Transverse colon (tissue), 4 donors: ENCODE measurements around the gene PDSS2. TPM values are rescaled to one million over a fixed set of nuclear protein-coding genes. Genes with fewer than 3 reads are reported as not detected.

Experiments
- DNase-seq: peaks from one replicate; pipeline ENCODE4 v3.0.0-alpha.2; 2019
- H3K27ac ChIP-seq, 4 donors: fragments of 200-600 bp; sonication (generic); 2 replicates each; pipeline ENCODE4 v1.5.1; 2016 to 2018; ENCODE audit warnings: inconsistent platforms in 4 of 4
- H3K27me3 ChIP-seq: fragments of 200-600 bp; sonication (generic); 2 replicates; pipeline ENCODE4 v1.5.1; 2017; ENCODE audit warnings: inconsistent platforms
- H3K36me3 ChIP-seq, 4 donors: fragments of 200-600 bp; sonication (generic); 2 replicates each; pipeline ENCODE4 v1.5.1; 2017 to 2019; ENCODE audit warnings: inconsistent platforms in 4 of 4
- H3K4me1 ChIP-seq, 4 donors: fragments of 200-600 bp; sonication (generic); 2 replicates each; pipeline ENCODE4 v1.5.1; 2017 to 2020; ENCODE audit warnings: inconsistent platforms in 4 of 4
- H3K4me3 ChIP-seq, 4 donors: fragments of 200-600 bp; sonication (generic); 1 replicate in 1 of 4; 2 replicates in 3 of 4; pipeline versions ENCODE4 v1.5.1 to v1.6.1; 2017 to 2019; ENCODE audit warnings: inconsistent platforms in 4 of 4
- H3K9me3 ChIP-seq, 2 donors: fragments of 200-600 bp; sonication (generic); 2 replicates each; pipeline ENCODE4 v1.5.1; 2017 to 2019; ENCODE audit warnings: inconsistent platforms in 2 of 2
- EP300 ChIP-seq: sonication (generic); formaldehyde crosslinking; IDR thresholded peaks from one replicate; pipeline ENCODE4 v1.6.1; 2017; ENCODE audit warnings: antibody characterized with exemption, low read depth
- POLR2A ChIP-seq: fragments of 450-650 bp; IDR thresholded peaks from one replicate; pipeline ENCODE4 v1.6.1; 2016; ENCODE audit warnings: antibody characterized with exemption, mild to moderate bottlenecking, moderate library complexity
- POLR2AphosphoS5 ChIP-seq, 3 donors: sonication (generic); formaldehyde crosslinking; IDR thresholded peaks; one replicate each; pipeline ENCODE4 v1.6.1; 2016; ENCODE audit warnings: antibody characterized with exemption in 3 of 3
- WGBS, 2 donors: methylation state at CpG; one replicate each; pipeline ENCODE4 v1.1.5; 2018; ENCODE audit warnings: low coverage in 1 of 2; 5-methylcytosine and 5-hydroxymethylcytosine counted together
- in situ Hi-C, 4 donors: fragments of 200-750 bp; cut with MboI; loops; one replicate each; pipeline versions ENCODE4 v1.15.0 to v1.15.1; 2017; ENCODE audit warnings: low sequenced_read_pairs in 3 of 4, low pct_ligation_motif_present in 1 of 4, low pct_unique_long_range_greater_than_20kb in 1 of 4
- intact Hi-C: fragments of 100-400 bp; cut with DNase I; formaldehyde crosslinking; loops from one replicate; pipeline ENCODE4 v1.15.1; 2023; ENCODE audit warnings: low total_unique reads
- total RNA-seq, 4 donors: library from RNA; depleted of rRNA; stranded (reverse); fragments of >200 nt; gene quantifications; one replicate each; pipeline ENCODE4 v1.1.0, GENCODE V29; 2016
- TF ChIP-seq, protein P1 (sequence below), 5 experiments: fragments of 200-600 bp in 3 of 5; fragments of 450-650 bp in 2 of 5; sonication (generic) in 3 of 5; IDR thresholded peaks; 1 replicate in 2 of 5; 2 replicates in 3 of 5; pipeline ENCODE4 v1.5.1; 2016 to 2017; ENCODE audit warnings: antibody characterized with exemption in 5 of 5, inconsistent platforms in 3 of 5, mild to moderate bottlenecking in 2 of 5, moderate library complexity in 1 of 5

Gene PDSS2
- total RNA-seq, 4 donors from 2014 or later: 3.0 to 32.5 (median 15.6) TPM

DNA sequence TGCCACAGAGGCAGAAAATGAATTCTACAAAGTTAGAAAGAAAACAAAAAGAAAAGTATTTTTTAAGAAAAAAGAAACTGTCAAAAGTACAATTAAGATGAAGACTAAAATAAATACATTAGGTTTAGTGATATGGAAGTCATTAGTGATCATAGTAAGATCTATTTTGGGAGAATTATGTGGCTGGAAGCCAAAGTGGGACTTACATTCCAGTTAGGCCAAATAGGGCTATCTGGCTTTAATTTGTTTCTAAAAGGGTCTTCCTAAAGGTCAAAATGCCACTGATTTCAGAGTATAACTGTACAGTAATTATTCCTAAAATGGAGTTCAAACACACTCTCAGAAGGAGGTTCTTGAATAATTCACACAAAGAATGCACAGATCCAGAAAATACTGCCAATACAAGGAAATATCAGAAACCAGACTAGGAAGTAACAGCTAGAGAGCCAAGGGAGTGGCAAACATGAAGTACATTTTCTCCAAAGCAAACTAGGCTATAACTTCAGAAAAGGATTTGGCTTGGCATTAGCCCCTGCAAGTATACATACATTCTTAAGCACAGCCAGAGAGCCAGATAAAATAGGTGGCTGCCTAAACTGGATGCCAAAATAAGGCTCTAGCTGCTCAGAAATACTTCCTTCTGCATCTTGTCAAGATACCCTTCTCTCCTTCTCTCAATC lies 45.3 kb downstream of the PDSS2 start:
- H3K4me1 ChIP-seq: peaks cover 7 to 17% (median 11%) of the 10 kb centered on the region in 4 donors
- intact Hi-C loops: no loop called here
- in situ Hi-C loops: no loop called here
- TF ChIP-seq POLR2A: no peak
- no peak for TF ChIP-seq EP300
- no peak for TF ChIP-seq POLR2AphosphoS5 (IDR thresholded peaks at IDR 0.05)
- TF ChIP-seq, protein P1, sequence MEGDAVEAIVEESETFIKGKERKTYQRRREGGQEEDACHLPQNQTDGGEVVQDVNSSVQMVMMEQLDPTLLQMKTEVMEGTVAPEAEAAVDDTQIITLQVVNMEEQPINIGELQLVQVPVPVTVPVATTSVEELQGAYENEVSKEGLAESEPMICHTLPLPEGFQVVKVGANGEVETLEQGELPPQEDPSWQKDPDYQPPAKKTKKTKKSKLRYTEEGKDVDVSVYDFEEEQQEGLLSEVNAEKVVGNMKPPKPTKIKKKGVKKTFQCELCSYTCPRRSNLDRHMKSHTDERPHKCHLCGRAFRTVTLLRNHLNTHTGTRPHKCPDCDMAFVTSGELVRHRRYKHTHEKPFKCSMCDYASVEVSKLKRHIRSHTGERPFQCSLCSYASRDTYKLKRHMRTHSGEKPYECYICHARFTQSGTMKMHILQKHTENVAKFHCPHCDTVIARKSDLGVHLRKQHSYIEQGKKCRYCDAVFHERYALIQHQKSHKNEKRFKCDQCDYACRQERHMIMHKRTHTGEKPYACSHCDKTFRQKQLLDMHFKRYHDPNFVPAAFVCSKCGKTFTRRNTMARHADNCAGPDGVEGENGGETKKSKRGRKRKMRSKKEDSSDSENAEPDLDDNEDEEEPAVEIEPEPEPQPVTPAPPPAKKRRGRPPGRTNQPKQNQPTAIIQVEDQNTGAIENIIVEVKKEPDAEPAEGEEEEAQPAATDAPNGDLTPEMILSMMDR (IDR thresholded peaks at IDR 0.05): no peak
- H3K9me3 ChIP-seq: no peaks in the 10 kb centered on the region
- no peak for DNase-seq
- no peak overlapping the region for H3K4me3 ChIP-seq
- H3K27me3 ChIP-seq: no peaks in the 10 kb centered on the region
- peak overlapping the region in 1 of 4 donors; percentile 3 for H3K27ac ChIP-seq
- H3K36me3 ChIP-seq: no peaks in the 10 kb centered on the region

DNA sequence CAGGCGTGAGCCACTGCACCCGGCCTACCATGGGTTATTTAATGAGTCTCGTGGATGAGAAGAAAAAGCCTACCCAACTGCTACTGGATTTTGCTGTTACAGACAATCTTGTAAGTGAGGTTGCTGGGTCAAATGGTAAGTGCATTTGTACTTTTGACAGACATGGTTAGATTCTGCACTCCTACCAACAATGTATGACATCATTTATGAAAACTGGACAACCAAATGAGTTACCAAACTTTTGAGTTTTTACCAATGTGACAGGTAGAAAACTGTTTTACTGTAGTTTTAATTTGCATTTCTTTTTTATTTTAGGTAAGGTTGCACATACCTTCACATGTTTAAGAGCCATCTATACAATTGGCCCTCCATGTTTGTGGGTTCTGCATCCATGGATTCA lies 48.2 kb downstream of the PDSS2 start:
- DNase-seq: no peak
- no peaks in the 10 kb centered on the region for H3K9me3 ChIP-seq
- no peak overlapping the region for H3K27ac ChIP-seq
- H3K4me1 ChIP-seq: peaks cover 7 to 13% (median 10%) of the 10 kb centered on the region in 4 donors
- WGBS, 2 donors: 96% methylated on average over 3 of the region's 3 CpGs; no CpG with 5 or more reads in 1 of the 2 donors
- H3K36me3 ChIP-seq: no peaks in the 10 kb centered on the region
- no peak for TF ChIP-seq POLR2AphosphoS5 (IDR thresholded peaks at IDR 0.05)
- TF ChIP-seq, protein P1 (IDR thresholded peaks at IDR 0.05): no peak
- TF ChIP-seq POLR2A: no peak
- no peak for TF ChIP-seq EP300
- intact Hi-C loops (no loop called here), in situ Hi-C loops (no loop called here)
- no peak overlapping the region for H3K4me3 ChIP-seq
- no peaks in the 10 kb centered on the region for H3K27me3 ChIP-seq

DNA sequence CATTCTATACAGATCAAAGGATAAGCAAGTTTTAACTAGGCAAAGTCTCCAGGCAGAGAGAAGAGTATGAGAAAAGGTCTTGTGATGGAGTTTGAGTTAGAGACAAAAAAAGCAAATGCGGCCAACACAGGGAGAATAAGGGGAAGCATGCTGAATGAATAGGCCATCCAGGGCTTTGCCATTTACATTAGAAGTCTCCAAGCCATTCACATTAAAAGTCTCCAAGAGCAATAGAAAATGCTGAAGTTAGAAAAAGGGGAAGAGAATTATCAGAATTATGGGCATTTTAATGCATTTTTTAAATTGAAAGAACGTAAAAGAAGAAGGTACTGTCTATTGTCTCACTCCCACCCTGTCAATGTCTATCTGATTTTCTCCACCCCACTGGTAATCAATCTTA lies 49.4 kb downstream of the PDSS2 start:
- Histone ChIP-seq H3K27me3 (no peaks in the 10 kb centered on the region), H3K27ac (no peak overlapping the region), H3K4me3 (no peak overlapping the region), H3K4me1 (peaks cover 7 to 13% (median 10%) of the 10 kb centered on the region in 4 donors), H3K9me3 (peaks cover 2 to 3% of the 10 kb centered on the region in 2 donors), H3K36me3 (no peaks in the 10 kb centered on the region)
- TF ChIP-seq, protein P1 (IDR thresholded peaks at IDR 0.05): no peak
- no peak for TF ChIP-seq POLR2AphosphoS5 (IDR thresholded peaks at IDR 0.05)
- no peak for TF ChIP-seq POLR2A
- TF ChIP-seq EP300: no peak
- intact Hi-C loops: no loop called here
- no peak for DNase-seq
- 93 to 96% methylated on average over 2 of the region's 2 CpGs for WGBS, 2 donors
- in situ Hi-C loops: no loop called here

- no peak for DNase-seq
- intact Hi-C loops: no loop called here
- H3K27ac ChIP-seq: no peak overlapping the region
- peaks cover 8 to 11% of the 10 kb centered on the region in 2 donors for H3K9me3 ChIP-seq
- 75 to 88% methylated on average over 3 of the region's 3 CpGs for WGBS, 2 donors
- no peaks in the 10 kb centered on the region for H3K27me3 ChIP-seq
- TF ChIP-seq, protein P1 (IDR thresholded peaks at IDR 0.05): no peak
- no peak for TF ChIP-seq EP300
- no peak for TF ChIP-seq POLR2A
- TF ChIP-seq POLR2AphosphoS5 (IDR thresholded peaks at IDR 0.05): no peak
- H3K4me1 ChIP-seq: peaks cover 0 to 2% (median 0%) of the 10 kb centered on the region in 4 donors
- in situ Hi-C loops: no loop called here
- no peaks in the 10 kb centered on the region for H3K36me3 ChIP-seq
- no peak overlapping the region for H3K4me3 ChIP-seq
Observed at GRCh38 chr6:107408714-107409113, 50.6 kb downstream of the PDSS2 start.
